Hepatocyte (in vitro differentiated cells): Measurements from ENCODE around the gene KCNN2. TPM values are rescaled to one million over a fixed set of nuclear protein-coding genes. Genes with fewer than 3 reads are reported as not detected.

Experiments used
- DNase-seq: peaks from one replicate; pipeline ENCODE4 v3.0.0-alpha.2; 2016; ENCODE audit warnings: low spot score
- H2AFZ ChIP-seq: fragments of 200-600 bp; sonication (generic); 2 replicates; pipeline ENCODE4 v1.6.0; 2016; ENCODE audit warnings: antibody characterized with exemption, mild to moderate bottlenecking
- H3K27ac ChIP-seq: fragments of 200-600 bp; sonication (generic); 2 replicates; pipeline ENCODE4 v1.5.1; 2016; ENCODE audit warnings: mild to moderate bottlenecking
- H3K27me3 ChIP-seq: fragments of 200-600 bp; sonication (generic); 2 replicates; pipeline ENCODE4 v1.6.1; 2016
- H3K36me3 ChIP-seq: fragments of 200-600 bp; sonication (generic); replicated peaks from 2 replicates; pipeline ENCODE4 v1.5.1; 2016; ENCODE audit warnings: low read depth; ENCODE audit not compliant: insufficient read depth
- H3K4me1 ChIP-seq: fragments of 200-600 bp; sonication (generic); 2 replicates; pipeline ENCODE4 v1.5.1; 2016; ENCODE audit warnings: mild to moderate bottlenecking, moderate library complexity; ENCODE audit not compliant: insufficient read depth
- H3K4me2 ChIP-seq: fragments of 200-600 bp; sonication (generic); 2 replicates; pipeline ENCODE4 v1.6.0; 2016
- H3K4me3 ChIP-seq: fragments of 200-600 bp; sonication (generic); 2 replicates; pipeline ENCODE4 v1.5.1; 2016; ENCODE audit warnings: mild to moderate bottlenecking
- H3K79me2 ChIP-seq: fragments of 200-600 bp; sonication (generic); 2 replicates; pipeline ENCODE4 v1.6.0; 2017; ENCODE audit warnings: mild to moderate bottlenecking
- H3K9me2 ChIP-seq: fragments of 200-600 bp; sonication (generic); replicated peaks from 2 replicates; pipeline ENCODE4 v1.6.0; 2017; ENCODE audit warnings: mild to moderate bottlenecking; ENCODE audit not compliant: insufficient read depth
- H3K9me3 ChIP-seq: fragments of 200-600 bp; sonication (generic); 2 replicates; pipeline ENCODE4 v1.5.1; 2016; ENCODE audit warnings: low read depth, mild to moderate bottlenecking
- H4K20me1 ChIP-seq: fragments of 200-600 bp; sonication (generic); 2 replicates; pipeline ENCODE4 v1.6.0; 2016; ENCODE audit warnings: mild to moderate bottlenecking; ENCODE audit not compliant: insufficient read depth, poor library complexity, severe bottlenecking
- EZH2 ChIP-seq: fragments of 200-600 bp; sonication (generic); IDR thresholded peaks from 2 replicates; pipeline ENCODE4 v1.6.1; 2016; ENCODE audit warnings: antibody characterized with exemption, mild to moderate bottlenecking, borderline replicate concordance
- EZH2phosphoT487 ChIP-seq: fragments of 200-600 bp; sonication (generic); IDR thresholded peaks from one replicate; pipeline ENCODE4 v1.6.1; 2018; ENCODE audit warnings: antibody characterized with exemption, mild to moderate bottlenecking, low read depth, moderate library complexity; ENCODE audit not compliant: unreplicated experiment, severe bottlenecking
- WGBS: methylation state at CpG from one replicate; pipeline ENCODE4 v1.1.6; 2016; ENCODE audit warnings: low lambda C conversion rate; ENCODE audit errors: missing lambda C conversion rate; 5-methylcytosine and 5-hydroxymethylcytosine counted together
- polyA plus RNA-seq: library from polyadenylated mRNA; unstranded; fragments of >200 nt; fragmentation: Nextera tagmentation; extraction: Ambion mirVana; gene quantifications from 2 replicates; pipeline ENCODE4 v1.2.1, GENCODE V29; 2016
- total RNA-seq: library from RNA; depleted of rRNA; stranded (reverse); fragments of >200 nt; gene quantifications from 2 replicates; pipeline ENCODE4 v1.2.3, GENCODE V29; 2014
- TF ChIP-seq, protein P1 (sequence below): fragments of 200-600 bp; sonication (generic); IDR thresholded peaks from 2 replicates; pipeline ENCODE4 v1.5.1; 2016; ENCODE audit warnings: antibody characterized with exemption, mild to moderate bottlenecking; ENCODE audit not compliant: poor library complexity

The KCNN2 gene
- total RNA-seq (3.2 and 3.9 TPM in 2 replicates), polyA plus RNA-seq (6.4 and 9.5 TPM in 2 replicates)

DNA sequence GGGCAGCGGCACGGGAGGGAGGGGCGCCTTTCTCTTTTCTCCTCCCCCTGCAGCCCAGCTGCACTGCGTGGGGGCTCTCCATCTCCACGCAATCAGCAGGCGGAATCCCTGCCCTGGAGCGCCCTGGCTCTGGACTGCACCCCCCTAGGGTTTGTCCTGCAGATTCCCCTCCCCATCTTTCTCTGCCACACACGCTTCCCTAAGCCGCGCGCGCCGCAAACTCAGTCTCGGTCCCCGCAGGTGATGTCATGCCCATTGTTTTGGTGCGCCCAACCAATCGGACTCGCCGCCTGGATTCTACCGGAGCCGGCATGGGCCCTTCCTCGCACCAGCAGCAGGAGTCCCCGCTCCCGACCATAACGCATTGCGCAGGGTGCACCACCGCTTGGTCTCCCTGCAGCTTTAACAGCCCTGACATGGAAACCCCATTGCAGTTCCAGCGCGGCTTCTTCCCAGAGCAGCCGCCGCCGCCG lies at the start of gene KCNN2:
Gene KCNN2, plus strand, starts transcription at position 347 of the 473 bp plus-strand sequence. Its CDS starts 70 bp downstream, at position 417.
- Histone ChIP-seq H3K27ac (no peak within 1 kb of the TSS), H3K4me3 (peak within 1 kb of the TSS; percentile 80), H2AFZ (peak within 1 kb of the TSS; percentile 79), H3K27me3 (peaks cover 54% of the 10 kb centered on the region), H4K20me1 (no peaks in the 10 kb centered on the region), H3K4me2 (peak within 1 kb of the TSS; percentile 96), H3K9me2 (no peaks in the 10 kb centered on the region), H3K36me3 (no peaks in the 10 kb centered on the region), H3K9me3 (no peaks in the 10 kb centered on the region), H3K79me2 (no peaks in the 10 kb centered on the region), H3K4me1 (peaks cover 16% of the 10 kb centered on the region)
- whole genome bisulfite sequencing: under 1% methylated on average over 25 of the region's 33 CpGs
- TF ChIP-seq EZH2: no peak
- TF ChIP-seq, protein P1, sequence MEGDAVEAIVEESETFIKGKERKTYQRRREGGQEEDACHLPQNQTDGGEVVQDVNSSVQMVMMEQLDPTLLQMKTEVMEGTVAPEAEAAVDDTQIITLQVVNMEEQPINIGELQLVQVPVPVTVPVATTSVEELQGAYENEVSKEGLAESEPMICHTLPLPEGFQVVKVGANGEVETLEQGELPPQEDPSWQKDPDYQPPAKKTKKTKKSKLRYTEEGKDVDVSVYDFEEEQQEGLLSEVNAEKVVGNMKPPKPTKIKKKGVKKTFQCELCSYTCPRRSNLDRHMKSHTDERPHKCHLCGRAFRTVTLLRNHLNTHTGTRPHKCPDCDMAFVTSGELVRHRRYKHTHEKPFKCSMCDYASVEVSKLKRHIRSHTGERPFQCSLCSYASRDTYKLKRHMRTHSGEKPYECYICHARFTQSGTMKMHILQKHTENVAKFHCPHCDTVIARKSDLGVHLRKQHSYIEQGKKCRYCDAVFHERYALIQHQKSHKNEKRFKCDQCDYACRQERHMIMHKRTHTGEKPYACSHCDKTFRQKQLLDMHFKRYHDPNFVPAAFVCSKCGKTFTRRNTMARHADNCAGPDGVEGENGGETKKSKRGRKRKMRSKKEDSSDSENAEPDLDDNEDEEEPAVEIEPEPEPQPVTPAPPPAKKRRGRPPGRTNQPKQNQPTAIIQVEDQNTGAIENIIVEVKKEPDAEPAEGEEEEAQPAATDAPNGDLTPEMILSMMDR: no peak
- no peak for TF ChIP-seq EZH2phosphoT487
- DNase-seq: peak; percentile 81

DNA sequence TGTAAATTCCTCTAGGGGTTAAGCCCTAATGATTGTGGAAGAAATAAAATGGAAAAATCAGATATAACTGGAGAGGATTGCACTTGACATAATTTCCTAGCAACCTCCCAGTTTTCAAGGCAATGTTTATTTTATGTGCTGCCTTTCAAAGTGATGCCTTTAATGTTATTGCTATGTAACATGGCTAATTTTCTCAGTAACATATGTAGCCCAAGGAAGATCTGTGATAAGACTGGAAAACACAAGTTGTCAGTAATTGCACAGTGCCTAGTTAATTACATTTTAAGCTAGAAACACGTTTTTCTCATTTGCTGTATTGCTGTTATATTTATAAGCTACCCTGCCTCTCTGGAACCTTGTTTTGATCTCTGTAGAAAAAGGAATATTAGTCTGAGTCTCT lies 49.2 kb upstream of the KCNN2 start:
- Histone ChIP-seq H3K9me3 (no peaks in the 10 kb centered on the region), H3K36me3 (no peaks in the 10 kb centered on the region)

DNA sequence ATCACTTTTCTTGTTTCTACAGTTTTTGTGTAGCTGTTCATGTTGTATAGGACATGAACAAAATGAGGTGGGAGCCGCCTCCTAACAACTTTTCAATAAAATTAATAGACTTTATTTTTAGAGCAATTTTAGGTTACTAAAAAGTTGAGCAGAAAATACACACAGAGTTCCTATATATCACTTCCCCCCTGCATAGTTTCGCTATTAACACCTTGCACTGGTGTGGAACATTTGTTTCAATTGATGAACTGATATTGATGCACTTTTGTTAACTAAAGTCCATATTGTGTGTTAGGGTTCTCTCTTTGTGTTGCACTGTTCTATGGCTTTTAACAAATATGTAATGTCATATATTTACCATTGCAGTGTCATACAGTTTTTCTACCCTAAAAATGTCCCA lies 47.8 kb upstream of the KCNN2 start:
- Histone ChIP-seq H2AFZ (no peak overlapping the region), H3K4me2 (no peak overlapping the region), H3K9me3 (no peaks in the 10 kb centered on the region), H3K4me3 (no peak overlapping the region), H3K27ac (no peak overlapping the region), H3K36me3 (no peaks in the 10 kb centered on the region), H3K27me3 (no peaks in the 10 kb centered on the region), H3K9me2 (no peaks in the 10 kb centered on the region), H3K79me2 (no peaks in the 10 kb centered on the region), H3K4me1 (no peaks in the 10 kb centered on the region), H4K20me1 (no peaks in the 10 kb centered on the region)
- DNase-seq: no peak
- 98% methylated on average over 2 of the region's 2 CpGs for WGBS
- TF ChIP-seq, protein P1: no peak
- TF ChIP-seq EZH2phosphoT487 (no peak), EZH2 (no peak)

More for the DNA sequence above, 49.2 kb upstream of the KCNN2 start:
- Histone ChIP-seq H2AFZ (no peak overlapping the region), H3K4me3 (no peak overlapping the region), H3K27me3 (no peaks in the 10 kb centered on the region), H3K4me1 (no peaks in the 10 kb centered on the region), H3K79me2 (no peaks in the 10 kb centered on the region), H3K4me2 (no peak overlapping the region), H4K20me1 (no peaks in the 10 kb centered on the region), H3K9me2 (no peaks in the 10 kb centered on the region), H3K27ac (no peak overlapping the region)
- 33% methylated on average over 1 of the region's 1 CpG for WGBS
- no peak for DNase-seq
- TF ChIP-seq, protein P1: no peak

- Histone ChIP-seq H3K9me2 (no peaks in the 10 kb centered on the region), H3K79me2 (no peaks in the 10 kb centered on the region), H3K27ac (no peak overlapping the region), H3K36me3 (no peaks in the 10 kb centered on the region), H4K20me1 (no peaks in the 10 kb centered on the region), H3K4me2 (no peak overlapping the region), H3K4me3 (no peak overlapping the region), H2AFZ (no peak overlapping the region), H3K27me3 (no peaks in the 10 kb centered on the region), H3K4me1 (no peaks in the 10 kb centered on the region), H3K9me3 (no peaks in the 10 kb centered on the region)
- WGBS: 32% methylated on average over 4 of the region's 4 CpGs
- DNase-seq: no peak
- no peak for TF ChIP-seq EZH2
- TF ChIP-seq, protein P1: peak; percentile 21
Measured at GRCh38 chr5:114316167-114316566, 45.7 kb upstream of the KCNN2 start.
